ENCODE results near the gene IP6K3.

IP6K3 gene

DNA sequence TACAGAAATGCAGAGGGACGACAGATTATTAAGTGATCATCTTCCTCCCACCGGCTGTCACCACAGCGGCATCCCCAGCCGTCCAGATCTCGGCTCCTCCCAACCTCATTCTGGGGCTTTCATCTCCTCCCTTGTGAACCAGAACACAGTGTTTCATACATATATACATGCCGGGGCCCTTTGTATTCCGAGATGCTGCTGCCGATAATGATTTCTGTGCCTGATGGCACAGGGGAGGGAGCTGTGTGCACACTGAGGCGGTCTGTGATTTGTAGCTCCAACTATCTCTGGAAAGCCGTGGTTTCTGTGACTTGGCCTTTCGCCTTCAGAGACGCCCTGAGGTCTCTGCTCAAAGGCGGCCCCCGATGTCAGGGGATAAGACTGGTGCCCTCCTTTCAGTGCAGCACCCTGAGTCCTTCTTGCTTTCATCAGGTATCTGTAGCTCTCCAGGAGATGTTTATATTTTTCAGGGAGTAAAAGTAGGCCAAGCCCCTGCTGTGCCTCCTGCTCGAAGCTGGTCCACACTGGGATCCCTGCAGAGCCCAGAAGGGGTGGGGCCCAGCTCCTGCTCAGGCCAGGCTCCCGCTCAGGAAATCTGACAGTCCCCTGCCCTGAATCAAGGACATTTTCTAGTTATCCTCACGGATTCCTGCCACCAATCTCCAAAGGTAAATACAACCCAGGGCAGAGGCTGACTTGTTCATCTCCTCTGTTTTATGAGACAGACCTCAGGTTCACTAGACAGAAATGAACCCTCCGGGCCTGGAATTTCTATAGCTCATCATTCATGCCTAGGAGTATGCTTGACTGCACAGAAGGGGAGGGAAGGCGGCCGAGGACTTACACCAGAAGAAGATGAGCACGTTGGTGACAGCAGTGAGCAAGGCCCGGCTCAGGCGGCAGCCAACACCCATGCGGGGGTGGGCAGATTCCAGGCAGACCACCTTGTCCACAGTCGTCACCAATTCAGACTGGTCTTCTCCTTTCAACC, 31.0 kb upstream of the IP6K3 start:
- no peak for DNase-seq (ENCODE audit: low read depth in 2 of 2)

DNA sequence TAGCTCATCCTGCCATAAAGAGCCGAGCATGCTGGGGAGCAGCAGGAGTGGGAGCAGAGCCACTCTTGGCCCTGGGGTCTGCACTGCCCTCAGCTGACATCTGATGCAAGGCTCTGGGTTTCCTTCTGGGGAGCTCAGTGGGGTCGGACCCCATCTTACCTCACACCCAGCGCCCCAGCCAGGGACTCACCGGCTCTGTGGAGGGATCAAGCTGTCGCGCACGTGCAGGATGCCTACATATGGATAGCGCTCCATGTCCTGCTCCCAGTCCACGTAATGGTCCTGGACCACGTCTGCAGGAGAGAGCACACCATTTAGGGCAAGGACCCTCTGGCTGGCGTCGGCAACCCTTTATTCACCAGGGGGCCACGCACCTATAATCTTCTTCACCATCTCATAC, 30.1 kb upstream of the IP6K3 start:
- no peak for DNase-seq (ENCODE audit: low read depth in 2 of 2)

DNA sequence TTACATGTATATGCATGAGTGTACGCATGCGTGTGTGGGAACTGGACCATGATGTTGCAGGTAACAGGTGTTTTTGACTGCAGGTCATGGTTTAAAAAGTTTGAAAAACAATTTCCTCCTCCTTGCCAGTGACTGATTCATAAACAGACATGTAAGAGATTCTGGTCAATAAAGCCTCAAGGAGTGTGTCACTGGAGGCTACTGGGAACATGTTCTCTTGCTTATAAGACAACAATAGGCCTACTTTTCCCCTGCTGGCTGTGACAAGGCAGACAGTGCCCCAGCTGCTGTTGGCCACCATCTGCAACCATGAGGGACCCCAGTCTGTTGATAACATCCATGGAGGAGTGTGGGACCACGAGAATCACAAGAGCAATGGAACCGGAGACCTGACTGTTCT, 29.5 kb upstream of the IP6K3 start:
- DNase-seq (ENCODE audit: low read depth in 2 of 2): no peak

DNA sequence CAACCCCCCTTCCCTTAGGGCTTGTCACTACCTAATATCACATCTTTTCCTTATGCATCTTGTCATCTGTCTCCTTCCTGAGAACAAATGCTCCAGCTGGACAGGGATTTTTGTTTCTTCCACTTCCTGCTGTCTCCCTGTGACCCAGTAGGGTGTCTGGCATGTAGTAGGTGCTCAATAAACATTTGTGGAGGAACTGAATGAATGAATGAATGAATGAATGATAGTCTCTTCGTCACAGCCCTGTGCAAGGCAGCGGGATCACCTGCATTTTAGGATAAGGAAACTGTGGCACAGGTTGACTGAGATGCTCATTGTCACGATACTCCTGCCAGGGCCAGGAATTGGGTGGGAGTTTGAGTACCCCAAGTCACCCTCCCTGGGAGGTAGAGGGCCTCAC, 28.1 kb upstream of the IP6K3 start:
- no peak for DNase-seq (ENCODE audit: low read depth in 2 of 2)

DNA sequence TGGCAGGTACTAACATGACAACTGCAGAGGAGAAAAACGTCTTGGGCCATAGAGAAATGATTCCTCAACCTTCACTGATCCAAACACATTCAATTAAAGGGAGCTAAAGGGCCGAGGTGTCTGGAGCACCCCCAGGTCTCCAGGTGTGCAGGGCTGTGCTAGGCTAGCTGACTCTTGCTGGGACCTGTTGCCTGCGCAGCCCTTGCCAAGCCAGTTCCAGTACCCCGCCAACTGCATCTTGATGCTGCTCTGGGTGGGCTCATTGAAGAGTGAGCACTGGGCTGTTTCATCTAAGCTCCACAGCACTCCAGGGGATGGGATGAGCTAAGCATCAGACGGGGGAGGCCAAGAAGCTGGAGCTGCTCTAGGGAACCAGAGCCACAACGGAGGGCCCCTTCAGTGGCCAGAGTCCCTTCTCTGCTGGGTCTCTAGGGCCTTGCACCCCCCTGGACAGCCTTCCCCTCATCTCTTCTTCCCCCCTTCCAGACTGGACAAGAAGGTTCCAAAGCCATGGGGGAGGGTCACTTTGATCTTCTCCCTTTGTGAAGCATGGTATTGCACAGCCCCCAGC, 26.3 kb upstream of the IP6K3 start:
- DNase-seq (ENCODE audit: low read depth in 2 of 2): no peak

DNA sequence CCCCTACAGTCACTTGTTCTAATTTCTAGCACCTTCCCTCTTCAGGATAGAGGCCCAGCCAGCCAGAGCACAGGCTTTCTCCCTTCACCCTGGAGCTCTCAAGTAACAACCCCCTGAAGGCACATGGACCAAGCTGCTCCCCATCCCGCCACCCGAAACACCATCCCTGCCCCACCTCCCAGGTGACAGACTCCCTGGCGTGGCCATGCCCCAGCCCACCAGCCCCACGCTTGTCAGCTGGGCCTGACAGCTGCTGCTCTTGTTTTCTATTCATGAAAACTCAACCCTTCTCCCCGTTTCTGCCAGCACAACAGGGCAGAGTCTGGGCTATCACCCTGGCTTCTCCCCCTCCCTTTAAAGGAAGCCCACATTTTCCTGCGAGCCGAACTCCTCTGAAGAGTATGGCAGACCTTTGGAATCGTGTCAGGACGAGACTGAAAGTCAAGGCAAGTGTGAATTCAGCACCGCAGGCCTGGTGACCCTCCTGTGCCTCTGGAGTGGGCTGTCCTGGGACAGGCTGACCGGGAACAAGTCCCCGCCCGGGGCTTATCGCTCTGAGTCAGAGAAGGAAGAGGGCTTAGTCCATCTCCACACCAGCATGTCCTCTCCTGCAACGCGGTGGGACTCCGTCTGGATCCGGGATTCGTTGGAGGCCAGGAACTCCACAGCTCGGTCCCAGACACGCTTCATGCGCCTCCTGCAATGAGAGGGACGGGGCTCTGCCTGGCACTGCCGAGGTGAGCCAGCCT, 25.6 kb upstream of the IP6K3 start:
- DNase-seq (ENCODE audit: low read depth in 2 of 2): no peak

DNA sequence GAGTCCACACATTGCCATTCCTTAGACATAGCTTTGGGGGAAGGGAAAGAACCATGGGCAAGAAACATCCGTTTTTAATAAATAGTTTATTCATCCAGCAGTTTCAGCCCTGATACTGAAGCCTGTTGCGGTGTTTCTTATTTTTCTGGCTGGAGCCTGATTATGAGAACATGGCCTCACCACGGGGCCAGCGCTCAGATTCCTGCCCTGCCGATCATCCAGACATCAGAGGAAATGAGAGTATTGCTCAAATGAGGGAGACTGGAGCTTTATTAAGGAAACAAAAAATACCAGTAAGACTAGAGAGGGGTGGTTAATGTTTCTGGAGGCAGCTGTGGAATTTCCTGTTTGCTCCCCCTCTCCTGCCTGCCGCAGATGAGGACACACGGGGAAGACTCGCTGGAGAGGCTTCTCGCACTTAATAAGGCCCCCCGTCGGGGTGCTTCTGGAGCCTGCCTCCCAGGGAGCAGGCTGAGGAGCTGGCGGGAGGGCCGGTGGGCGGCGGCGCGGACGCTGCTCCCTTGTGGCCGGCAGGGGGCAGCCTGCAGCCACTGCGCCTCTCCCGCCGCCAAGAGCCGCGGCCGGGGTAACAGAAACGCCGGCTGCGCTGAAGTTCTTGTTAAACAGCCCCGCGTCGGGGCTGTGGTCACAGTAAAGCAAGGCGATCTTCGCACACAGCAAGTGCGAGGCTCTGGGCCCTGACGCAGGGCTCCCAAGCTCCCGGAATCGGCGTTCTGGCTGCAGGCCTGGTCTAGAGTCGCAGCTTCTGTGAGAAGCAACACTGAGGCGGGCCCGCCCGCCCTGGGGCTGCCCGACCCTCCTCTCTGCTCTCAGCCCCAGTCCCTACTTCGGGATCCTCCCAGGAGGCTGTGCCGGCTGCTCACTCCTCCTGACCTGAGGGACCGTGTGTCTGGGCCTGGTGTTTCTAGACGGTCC, 24.7 kb upstream of the IP6K3 start:
- DNase-seq (ENCODE audit: low read depth in 2 of 2): peak; percentile 24 to 34

DNA sequence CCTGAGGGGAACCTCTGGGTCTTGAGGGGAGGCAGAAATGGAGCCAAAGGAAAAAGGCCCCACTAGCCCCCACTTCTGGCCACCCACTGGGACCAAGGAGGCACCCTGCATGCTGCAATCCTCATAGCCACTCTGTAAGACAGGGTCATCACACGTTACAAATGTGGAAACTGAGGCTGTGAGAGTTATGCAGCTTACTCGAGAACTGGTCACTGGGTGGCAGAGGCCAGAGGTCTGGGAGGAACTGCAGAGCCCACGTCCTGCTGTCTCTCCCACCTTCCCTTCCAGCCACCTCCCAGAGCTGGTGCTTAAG, 24.1 kb upstream of the IP6K3 start:
- no peak for DNase-seq (ENCODE audit: low read depth in 2 of 2)

DNA sequence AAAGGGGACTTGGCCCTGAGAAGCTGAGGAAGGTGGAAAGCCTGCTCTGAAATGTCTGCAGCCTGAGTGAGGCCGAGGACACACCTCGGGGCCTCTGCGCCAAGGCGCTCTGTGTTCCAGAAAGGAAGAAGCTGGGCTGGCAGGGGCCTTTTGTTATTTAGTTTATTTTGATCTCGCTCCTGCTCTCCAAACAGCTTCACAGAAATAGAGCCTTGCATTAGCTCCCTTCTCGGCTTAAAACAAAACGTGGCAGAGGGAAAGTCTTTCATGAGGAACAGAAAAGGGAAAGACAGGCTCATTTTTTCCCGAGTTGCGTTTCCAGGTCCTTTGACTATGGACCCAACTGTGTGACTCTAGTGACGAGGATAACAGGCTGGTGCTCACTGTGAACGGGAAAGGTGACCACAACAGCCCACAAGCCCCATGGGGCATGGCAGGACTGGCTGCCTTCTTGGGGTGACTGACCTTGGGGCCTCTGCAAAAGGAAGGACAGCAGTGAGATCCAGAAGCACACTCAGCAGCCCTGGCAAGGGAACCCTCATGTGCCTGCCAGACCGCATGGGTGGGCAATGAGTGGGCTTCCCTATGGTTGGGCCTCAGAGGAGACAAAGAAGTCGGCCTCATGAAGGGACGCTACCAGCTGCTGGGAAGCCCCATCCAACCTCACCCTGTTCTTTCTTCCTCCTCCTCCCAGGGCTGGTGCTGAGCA, 23.6 kb upstream of the IP6K3 start:
- no peak for DNase-seq (ENCODE audit: low read depth in 2 of 2)

DNA sequence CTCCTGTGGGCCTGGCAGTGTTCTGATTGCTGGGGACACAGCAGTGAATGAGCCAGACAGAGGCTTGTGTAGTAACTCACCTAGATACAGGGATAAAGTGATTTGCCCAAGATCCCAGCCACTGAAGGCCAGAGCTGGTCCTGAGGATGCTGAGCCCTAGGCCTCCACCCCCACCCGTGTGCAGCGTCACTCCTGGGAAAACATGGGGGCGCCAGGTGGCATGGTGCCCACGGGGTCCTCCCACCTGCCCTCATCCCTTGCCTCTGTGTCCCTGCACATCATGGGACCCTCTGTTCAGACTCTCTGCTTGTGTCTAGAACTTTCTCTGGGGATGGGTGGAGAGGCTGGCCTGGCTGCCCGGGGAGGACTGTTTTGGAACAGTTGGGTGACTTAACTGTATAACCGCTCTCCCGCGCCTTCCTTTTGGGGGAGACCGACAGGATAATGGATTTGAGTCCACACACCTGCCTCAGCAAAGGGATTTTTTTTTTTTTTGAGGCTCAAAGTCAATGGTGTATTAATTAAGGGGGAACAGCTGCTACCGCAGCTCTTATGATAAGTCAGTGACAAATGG, 22.6 kb upstream of the IP6K3 start:
- DNase-seq (ENCODE audit: low read depth in 2 of 2): no peak

DNA sequence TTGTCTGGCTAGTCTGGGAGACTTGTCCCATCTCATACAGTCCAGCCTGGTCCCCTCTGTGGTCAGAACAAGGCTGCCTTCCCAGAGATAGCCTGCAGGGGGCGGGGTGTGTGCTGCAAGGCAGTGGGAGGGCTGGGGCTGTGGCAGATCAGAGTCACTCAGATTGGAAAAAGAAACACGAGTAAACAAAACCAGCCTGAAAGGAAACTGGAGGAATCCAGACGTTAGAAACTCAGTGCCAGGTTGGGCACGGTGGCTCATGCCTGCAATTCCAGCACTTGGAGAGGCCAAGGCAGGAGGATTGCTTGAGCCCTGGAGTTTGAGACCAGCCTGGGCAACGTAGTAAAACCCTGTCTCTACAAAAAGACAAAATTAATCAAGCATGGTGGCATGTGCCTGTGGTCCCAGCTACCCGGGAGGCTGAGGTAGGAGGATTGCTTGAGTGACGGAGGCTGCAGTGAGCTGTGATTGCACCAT, 22.0 kb upstream of the IP6K3 start:
- peak; percentile 41 to 46 for DNase-seq (ENCODE audit: low read depth in 2 of 2)

DNA sequence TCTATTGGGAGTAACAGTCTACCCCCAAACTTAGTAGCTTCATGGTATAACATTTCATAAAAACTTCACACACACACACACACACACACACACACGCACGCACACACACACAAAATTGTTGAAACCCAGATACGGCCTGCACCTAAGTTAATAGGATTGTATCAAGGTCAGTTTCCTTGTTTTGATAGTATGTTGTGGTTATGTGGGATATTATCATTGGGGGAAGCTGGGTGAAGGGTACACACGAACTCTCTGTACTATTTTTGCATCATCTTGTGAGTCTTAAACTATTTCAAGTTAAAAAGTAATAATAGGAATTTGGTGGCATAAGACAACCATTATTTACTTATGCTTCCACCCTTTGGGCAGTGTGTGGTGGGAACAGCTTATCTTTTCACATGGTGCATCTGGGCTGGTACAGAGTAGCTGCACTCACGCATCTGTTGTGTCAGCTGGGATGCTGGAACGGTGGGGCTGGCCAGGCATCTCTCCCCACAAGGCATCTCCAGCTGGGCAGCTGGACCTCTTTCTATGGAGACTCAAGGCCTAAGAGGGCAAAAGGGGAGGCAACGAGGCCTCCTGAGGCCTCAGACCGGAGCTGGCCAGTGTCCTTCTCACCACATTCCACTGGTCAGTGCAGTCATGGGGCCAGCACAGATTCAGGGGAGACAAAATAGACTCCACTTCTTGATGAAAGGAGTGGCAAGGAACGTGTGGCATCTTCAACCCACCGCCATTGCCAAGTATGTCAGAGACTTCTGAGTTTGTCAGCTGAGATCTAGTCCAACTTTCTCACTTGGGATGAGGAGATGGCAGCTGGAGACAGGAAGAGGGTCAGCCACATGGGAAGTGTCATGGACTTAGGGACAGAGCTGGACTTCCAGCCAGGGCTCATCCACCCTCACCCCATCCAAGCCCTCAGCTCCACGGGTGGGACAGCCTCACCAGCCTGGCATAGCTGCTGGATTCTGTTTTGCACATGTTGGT, 20.5 kb upstream of the IP6K3 start:
- DNase-seq (ENCODE audit: low read depth in 2 of 2): no peak

DNA sequence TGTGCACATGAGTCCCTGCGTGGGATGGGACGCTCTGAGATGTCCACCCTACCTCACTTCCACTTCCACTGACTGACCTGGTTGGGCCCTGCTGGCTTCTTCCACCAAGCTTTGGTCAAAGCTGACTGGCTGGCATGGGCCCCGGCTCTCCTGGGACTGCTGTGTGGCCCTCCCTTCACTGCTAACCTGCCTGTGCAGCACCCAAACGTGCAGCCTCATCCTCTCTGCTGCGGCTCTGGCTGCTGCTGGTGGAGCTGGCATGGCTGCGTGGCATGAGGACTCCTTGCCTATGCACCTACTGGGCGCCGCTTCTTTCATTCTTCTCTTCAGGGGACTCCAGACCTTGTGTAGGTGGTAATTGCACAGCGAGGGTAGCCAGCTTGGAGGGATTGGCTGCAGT, 18.7 kb upstream of the IP6K3 start:
- no peak for DNase-seq (ENCODE audit: low read depth in 2 of 2)

DNA sequence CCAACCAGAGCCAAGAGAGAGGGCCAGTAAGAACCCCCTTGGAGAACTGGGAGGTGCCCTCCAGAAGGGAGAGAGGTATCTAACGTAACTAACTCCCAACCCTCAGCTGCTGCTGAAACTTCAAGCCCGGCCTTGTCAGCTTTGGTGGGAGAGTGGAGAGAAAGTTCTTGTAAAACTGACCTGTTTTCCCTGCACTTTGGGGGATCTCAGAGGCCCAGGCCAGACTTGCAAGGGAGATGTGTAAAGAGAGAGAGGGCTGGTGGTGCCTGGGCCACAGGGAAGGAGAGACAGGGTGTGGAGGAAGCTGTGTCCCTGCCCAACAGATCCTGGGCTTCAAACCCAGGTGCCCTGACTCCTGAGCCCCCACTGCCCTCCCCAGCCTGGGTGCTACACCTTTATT, 17.3 kb upstream of the IP6K3 start:
- no peak for DNase-seq (ENCODE audit: low read depth in 2 of 2)

DNA sequence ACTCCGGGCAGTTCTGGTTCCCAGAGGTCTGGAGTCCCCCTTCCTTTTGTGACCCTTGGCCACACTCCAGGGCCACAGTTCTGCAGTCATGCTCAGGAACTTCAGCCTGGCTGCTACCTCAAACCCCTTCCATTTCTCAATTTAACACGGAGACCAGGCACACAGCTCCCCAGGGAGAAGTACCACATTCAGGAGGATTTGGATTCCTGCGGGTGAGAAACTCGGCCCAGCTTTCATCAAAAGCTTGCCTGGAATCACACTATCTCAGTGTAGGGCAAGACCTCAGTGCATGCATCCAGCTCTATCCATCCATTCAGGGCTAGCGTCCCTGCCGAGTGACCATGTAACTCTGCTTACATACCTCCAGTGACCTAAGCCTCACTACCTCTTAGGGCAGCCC, 16.8 kb upstream of the IP6K3 start:
- no peak for DNase-seq (ENCODE audit: low read depth in 2 of 2)

DNA sequence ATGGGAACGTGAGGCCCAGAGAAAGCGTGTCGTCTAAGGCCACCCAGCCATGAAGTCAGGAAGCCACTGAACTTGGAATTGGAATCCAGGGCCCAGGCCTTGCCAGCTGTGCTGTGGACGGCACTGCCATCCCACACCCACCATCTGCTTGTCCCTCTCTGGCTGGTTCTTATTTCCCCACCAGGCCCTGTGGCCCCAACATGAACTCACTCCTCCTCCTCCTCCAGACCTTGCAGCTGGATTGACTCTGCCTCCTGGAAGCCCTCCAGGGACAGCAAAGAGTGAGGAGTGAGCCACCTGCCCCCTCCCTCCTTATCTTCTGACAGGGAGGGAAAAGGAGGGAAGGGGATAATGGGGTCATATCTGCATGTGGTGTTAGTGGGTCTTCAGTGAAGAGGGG, 16.0 kb upstream of the IP6K3 start:
- DNase-seq (ENCODE audit: low read depth in 2 of 2): no peak

DNA sequence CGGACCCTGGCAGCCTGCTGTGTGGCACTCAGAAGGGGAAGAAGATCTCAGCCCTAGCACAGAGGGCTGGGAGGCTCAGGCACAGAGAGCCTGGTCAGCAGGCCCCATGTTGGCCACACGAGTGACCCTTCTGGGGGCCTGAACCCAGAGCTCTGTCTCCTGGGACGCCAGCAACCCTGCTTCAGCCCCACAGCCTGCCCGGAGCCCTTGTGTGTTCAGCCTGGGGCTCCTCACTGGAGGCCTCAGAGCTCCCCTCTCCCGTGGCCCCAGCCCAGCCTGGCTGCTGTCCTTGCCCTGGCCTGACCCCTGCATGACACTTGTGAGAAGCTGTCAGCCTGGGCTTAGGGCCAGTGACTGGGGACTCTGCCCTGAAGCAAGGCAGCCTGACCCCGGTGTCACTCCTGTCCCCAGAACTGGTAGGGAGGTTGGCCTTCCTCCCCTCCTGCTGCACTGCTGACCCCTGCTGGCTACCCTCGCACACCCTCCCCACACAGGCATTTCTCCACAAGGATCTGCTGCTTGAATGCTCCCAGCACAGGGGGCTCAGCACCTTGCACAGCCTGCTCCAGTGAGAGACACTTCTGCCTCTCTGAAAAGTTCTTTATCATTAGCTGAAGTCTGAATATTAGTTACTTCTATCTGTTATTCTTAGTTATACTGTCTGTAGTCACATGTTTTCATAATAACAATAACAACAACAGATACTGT, 15.4 kb upstream of the IP6K3 start:
- DNase-seq (ENCODE audit: low read depth in 2 of 2): no peak

DNA sequence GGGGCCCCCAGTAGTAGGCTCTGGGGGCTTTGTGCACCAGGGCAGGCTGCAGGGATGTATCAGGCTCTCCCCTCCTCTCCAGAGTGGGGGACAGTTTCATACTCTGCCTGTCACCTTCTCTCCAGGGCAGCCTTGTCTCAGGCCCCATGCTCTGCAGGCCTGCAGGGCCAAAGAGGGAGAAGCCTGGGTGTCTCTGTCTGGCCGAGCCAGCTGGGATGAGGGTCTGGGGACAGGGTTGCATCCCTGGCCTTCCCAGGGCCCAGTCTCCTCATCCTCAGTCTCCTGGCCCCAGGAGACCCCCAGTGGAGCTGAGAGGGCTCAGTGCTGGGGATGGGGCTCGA, 14.8 kb upstream of the IP6K3 start:
- DNase-seq (ENCODE audit: low read depth in 2 of 2): no peak

Data from stimulated activated CD8-positive, alpha-beta memory T cell treated with anti-CD3 and anti-CD28 coated beads, Interleukin-2, amount 100 ng/mL, for 1 hour (primary cell).